HepG2 (cell line): ENCODE data around the gene UBR4. TPM values are rescaled to one million over a fixed set of nuclear protein-coding genes. Genes with fewer than 3 reads are reported as not detected.

Source experiments
- ELK4 ChIP-seq: sonication (generic); formaldehyde crosslinking; IDR thresholded peaks from 2 replicates; pipeline ENCODE4 v1.9.0; 2021; ENCODE audit warnings: missing genetic modification reagents, borderline replicate concordance
- HIVEP1 ChIP-seq: sonication (generic); formaldehyde crosslinking; IDR thresholded peaks from 2 replicates; pipeline ENCODE4 v1.4.0; 2020; ENCODE audit warnings: mild to moderate bottlenecking, missing genetic modification reagents
- MATR3 ChIP-seq: sonication (generic); formaldehyde crosslinking; IDR thresholded peaks from 2 replicates; pipeline ENCODE4 v1.4.0; 2020; ENCODE audit warnings: missing genetic modification reagents
- MBD4 ChIP-seq: IDR thresholded peaks from 2 replicates; pipeline ENCODE4 v1.6.1; 2012; ENCODE audit warnings: low read length, inconsistent platforms, borderline replicate concordance
- NR2F1 ChIP-seq, 2 experiments: fragments of 450-650 bp in 1 of 2; formaldehyde crosslinking in 1 of 2; IDR thresholded peaks; 2 replicates each; pipeline versions ENCODE4 v1.5.0 to v1.6.1; 2016 to 2020; ENCODE audit warnings: mild to moderate bottlenecking in 1 of 2, missing compliant biosample characterization in 1 of 2, missing genetic modification reagents in 1 of 2, moderate library complexity in 1 of 2
- RORA ChIP-seq: sonication (generic); formaldehyde crosslinking; IDR thresholded peaks from 2 replicates; pipeline ENCODE4 v1.5.0; 2020; ENCODE audit warnings: mild to moderate bottlenecking, missing genetic modification reagents, moderate library complexity
- RXRA ChIP-seq: sonication (generic); formaldehyde crosslinking; IDR thresholded peaks from 2 replicates; pipeline ENCODE4 v1.5.1; 2020; ENCODE audit warnings: missing genetic modification reagents
- SALL1 ChIP-seq: sonication (generic); formaldehyde crosslinking; IDR thresholded peaks from 2 replicates; pipeline ENCODE4 v1.8.0; 2022; ENCODE audit warnings: mild to moderate bottlenecking, missing genetic modification reagents
- SOX13 ChIP-seq, 3 experiments: fragments of 450-650 bp in 1 of 3; sonication (generic) in 1 of 3; formaldehyde crosslinking in 1 of 3; IDR thresholded peaks in 2 of 3; conservative IDR thresholded peaks in 1 of 3; 2 replicates each; pipeline versions ENCODE4 v1.5.0 to v1.6.1; 2016 to 2020; ENCODE audit warnings: antibody characterized with exemption in 1 of 3, mild to moderate bottlenecking in 1 of 3, missing compliant biosample characterization in 1 of 3, missing genetic modification reagents in 1 of 3, moderate library complexity in 1 of 3
- ZNF234 ChIP-seq: sonication (generic); formaldehyde crosslinking; conservative IDR thresholded peaks from 2 replicates; pipeline ENCODE4 v1.5.1; 2020; ENCODE audit warnings: mild to moderate bottlenecking, missing genetic modification reagents
- ZNF567 ChIP-seq: sonication (generic); formaldehyde crosslinking; IDR thresholded peaks from 2 replicates; pipeline ENCODE4 v1.8.1; 2023; ENCODE audit warnings: mild to moderate bottlenecking, missing genetic modification reagents, borderline replicate concordance
- ZNF652 ChIP-seq: IDR thresholded peaks from 2 replicates; pipeline ENCODE4 v1.6.1; 2016; ENCODE audit warnings: low read depth, borderline replicate concordance
- ZNF660 ChIP-seq: sonication (generic); formaldehyde crosslinking; IDR thresholded peaks from 2 replicates; pipeline ENCODE4 v1.5.1; 2020; ENCODE audit warnings: mild to moderate bottlenecking, low read depth, missing genetic modification reagents, borderline replicate concordance
- ZNF770 ChIP-seq: sonication (generic); formaldehyde crosslinking; IDR thresholded peaks from 2 replicates; pipeline ENCODE4 v1.5.0; 2020; ENCODE audit warnings: mild to moderate bottlenecking, missing genetic modification reagents
- ZNF792 ChIP-seq: IDR thresholded peaks from 2 replicates; pipeline ENCODE4 v1.6.1; 2016
- ZNF83 ChIP-seq: sonication (generic); formaldehyde crosslinking; IDR thresholded peaks from 2 replicates; pipeline ENCODE4 v1.4.0; 2020; ENCODE audit warnings: missing genetic modification reagents, mild to moderate bottlenecking, borderline replicate concordance
- ZNF883 ChIP-seq: sonication (generic); formaldehyde crosslinking; IDR thresholded peaks from 2 replicates; pipeline ENCODE4 v1.5.1; 2020; ENCODE audit warnings: mild to moderate bottlenecking, missing genetic modification reagents; ENCODE audit errors: not compliant biosample characterization
- ZSCAN9 ChIP-seq: IDR thresholded peaks from 2 replicates; pipeline ENCODE4 v1.6.1; 2016; ENCODE audit warnings: borderline replicate concordance
- polyA plus RNA-seq, 8 experiments: library from polyadenylated mRNA; depleted of rRNA in 3 of 8; stranded (reverse) in 7 of 8; unstranded in 1 of 8; fragments of >200 nt; fragmentation: Illumina TruSeq in 4 of 8; extraction: Trizol in 4 of 8; gene quantifications; 2 replicates each; pipeline versions ENCODE4 v1.2.1 to v1.2.3, GENCODE V29; 2011 to 2016; ENCODE audit warnings: low read depth in 4 of 8, missing spikeins in 1 of 8, mixed read lengths in 1 of 8; ENCODE audit not compliant: insufficient read depth in 1 of 8
- total RNA-seq, 5 experiments: library from RNA; depleted of rRNA; stranded (reverse); fragments of >200 nt; fragmentation: Illumina TruSeq; extraction: Trizol; gene quantifications; 2 replicates each; pipeline ENCODE4 v1.2.3, GENCODE V29; 2016; ENCODE audit warnings: low read depth in 1 of 5
- TF ChIP-seq, protein P1 (sequence below): sonication (generic); formaldehyde crosslinking; IDR thresholded peaks from 2 replicates; pipeline ENCODE4 v1.9.0; 2021; ENCODE audit warnings: mild to moderate bottlenecking, missing genetic modification reagents

Gene UBR4
- total and polyA plus RNA-seq, 2 of the 13 experiments (the other 11 are each of a cell fraction or from before 2014, with no cell fraction given) = 59.1 to 106 TPM

- TF ChIP-seq, protein P1, sequence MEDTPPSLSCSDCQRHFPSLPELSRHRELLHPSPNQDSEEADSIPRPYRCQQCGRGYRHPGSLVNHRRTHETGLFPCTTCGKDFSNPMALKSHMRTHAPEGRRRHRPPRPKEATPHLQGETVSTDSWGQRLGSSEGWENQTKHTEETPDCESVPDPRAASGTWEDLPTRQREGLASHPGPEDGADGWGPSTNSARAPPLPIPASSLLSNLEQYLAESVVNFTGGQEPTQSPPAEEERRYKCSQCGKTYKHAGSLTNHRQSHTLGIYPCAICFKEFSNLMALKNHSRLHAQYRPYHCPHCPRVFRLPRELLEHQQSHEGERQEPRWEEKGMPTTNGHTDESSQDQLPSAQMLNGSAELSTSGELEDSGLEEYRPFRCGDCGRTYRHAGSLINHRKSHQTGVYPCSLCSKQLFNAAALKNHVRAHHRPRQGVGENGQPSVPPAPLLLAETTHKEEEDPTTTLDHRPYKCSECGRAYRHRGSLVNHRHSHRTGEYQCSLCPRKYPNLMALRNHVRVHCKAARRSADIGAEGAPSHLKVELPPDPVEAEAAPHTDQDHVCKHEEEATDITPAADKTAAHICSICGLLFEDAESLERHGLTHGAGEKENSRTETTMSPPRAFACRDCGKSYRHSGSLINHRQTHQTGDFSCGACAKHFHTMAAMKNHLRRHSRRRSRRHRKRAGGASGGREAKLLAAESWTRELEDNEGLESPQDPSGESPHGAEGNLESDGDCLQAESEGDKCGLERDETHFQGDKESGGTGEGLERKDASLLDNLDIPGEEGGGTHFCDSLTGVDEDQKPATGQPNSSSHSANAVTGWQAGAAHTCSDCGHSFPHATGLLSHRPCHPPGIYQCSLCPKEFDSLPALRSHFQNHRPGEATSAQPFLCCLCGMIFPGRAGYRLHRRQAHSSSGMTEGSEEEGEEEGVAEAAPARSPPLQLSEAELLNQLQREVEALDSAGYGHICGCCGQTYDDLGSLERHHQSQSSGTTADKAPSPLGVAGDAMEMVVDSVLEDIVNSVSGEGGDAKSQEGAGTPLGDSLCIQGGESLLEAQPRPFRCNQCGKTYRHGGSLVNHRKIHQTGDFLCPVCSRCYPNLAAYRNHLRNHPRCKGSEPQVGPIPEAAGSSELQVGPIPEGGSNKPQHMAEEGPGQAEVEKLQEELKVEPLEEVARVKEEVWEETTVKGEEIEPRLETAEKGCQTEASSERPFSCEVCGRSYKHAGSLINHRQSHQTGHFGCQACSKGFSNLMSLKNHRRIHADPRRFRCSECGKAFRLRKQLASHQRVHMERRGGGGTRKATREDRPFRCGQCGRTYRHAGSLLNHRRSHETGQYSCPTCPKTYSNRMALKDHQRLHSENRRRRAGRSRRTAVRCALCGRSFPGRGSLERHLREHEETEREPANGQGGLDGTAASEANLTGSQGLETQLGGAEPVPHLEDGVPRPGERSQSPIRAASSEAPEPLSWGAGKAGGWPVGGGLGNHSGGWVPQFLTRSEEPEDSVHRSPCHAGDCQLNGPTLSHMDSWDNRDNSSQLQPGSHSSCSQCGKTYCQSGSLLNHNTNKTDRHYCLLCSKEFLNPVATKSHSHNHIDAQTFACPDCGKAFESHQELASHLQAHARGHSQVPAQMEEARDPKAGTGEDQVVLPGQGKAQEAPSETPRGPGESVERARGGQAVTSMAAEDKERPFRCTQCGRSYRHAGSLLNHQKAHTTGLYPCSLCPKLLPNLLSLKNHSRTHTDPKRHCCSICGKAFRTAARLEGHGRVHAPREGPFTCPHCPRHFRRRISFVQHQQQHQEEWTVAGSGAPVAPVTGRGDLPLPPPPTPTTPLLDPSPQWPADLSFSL (CRISPR knock-in tag) = no peak
- TF ChIP-seq HIVEP1 (CRISPR knock-in tag) (peak; percentile 77; the same call in 1 of the 2 replicates), ZSCAN9 (peak; percentile 81), ZNF652 (CRISPR knock-in tag) (0 out of 2 replicates have a peak, but pooled peaks have one; percentile 7), ZNF567 (CRISPR knock-in tag) (no peak), ZNF234 (CRISPR knock-in tag) (0 out of 2 replicates have a peak, but pooled peaks have one; percentile 21), ELK4 (CRISPR knock-in tag) (peak; percentile 55; the same call in 1 of the 2 replicates), ZNF883 (CRISPR knock-in tag) (no peak), RXRA (CRISPR knock-in tag) (peak; percentile 96), ZNF83 (CRISPR knock-in tag) (no peak), SALL1 (CRISPR knock-in tag) (peak; percentile 96), NR2F1 (CRISPR knock-in tag; IDR thresholded peaks at IDR 0.05) (peak; percentile 61 to 64; a peak in 2 of 4 replicates), SOX13 (IDR thresholded peaks at IDR 0.05) (no peak), SOX13 (CRISPR knock-in tag; conservative IDR thresholded peaks at IDR 0.05 in 1 of 2, IDR thresholded peaks at IDR 0.05 in 1 of 2) (peak in 1 of 2 experiments; percentile 71; a peak in 2 of 4 replicates), MBD4 (no peak), ZNF792 (CRISPR knock-in tag) (peak; percentile 96), MATR3 (CRISPR knock-in tag) (no peak), ZNF770 (peak; percentile 74), RORA (CRISPR knock-in tag) (no peak), ZNF660 (0 out of 2 replicates have a peak, but pooled peaks have one; percentile 43)
Observed at GRCh38 chr1:19209990-19210771, at the start of gene UBR4 (continued).
